Measurements from ENCODE around the gene MRPS17. TPM values are rescaled to one million over a fixed set of nuclear protein-coding genes. Genes with fewer than 3 reads are reported as not detected.

The MRPS17 gene
- total and polyA plus RNA-seq, 2 donors (not counting 3 experiments of a cell fraction or from before 2014, with no cell fraction given), result 11.8 to 19.5 TPM

DNA sequence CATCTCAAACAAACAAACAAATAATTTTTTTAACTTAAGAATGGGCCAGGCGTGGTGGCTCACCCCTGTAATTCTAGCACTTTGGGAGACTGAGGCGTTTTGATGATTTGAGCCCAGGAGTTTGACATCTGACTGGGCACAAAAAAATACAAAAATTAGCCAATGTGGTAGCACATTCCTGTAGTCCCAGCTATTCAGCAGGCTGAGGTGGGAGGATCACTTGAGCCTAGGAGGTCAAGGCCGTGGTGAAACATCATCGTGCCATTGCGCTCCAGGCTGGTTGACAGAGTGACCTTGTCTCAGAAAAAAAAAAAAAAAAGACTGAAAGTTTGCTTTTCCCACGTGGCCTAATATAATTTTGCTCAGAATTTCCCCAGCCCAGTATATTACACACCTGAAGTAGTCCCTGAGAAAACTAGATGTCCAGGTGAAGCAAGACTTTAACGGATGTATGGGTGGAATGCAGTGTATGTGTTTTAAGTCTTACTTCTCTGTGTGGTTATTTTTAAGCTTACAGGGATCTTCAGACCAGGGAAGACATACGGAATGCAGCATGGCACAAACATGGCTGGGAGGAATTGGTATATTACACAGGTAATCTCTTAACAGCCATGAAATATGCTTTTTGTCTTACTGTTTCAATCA lies 45.3 kb downstream of the MRPS17 start:
- H3K4me2 ChIP-seq (ENCODE audit: insufficient read depth, low read length), result no peak overlapping the region
- ChIA-PET CTCF (interaction anchor here (0.6 kb wide), 1 partner anchor 76 kb away, joined by 3 read pairs; no protein-coding TSS in a partner anchor), POLR2A (no interaction called here)
- H3K4me1 ChIP-seq (ENCODE audit: control insufficient read depth, extremely low read depth, insufficient read depth, low read length), result peaks cover 10% of the 10 kb centered on the region
- H3K9me1 ChIP-seq (replicated peaks; ENCODE audit: control insufficient read depth, extremely low read depth, insufficient read depth, low read length), result no peaks in the 10 kb centered on the region
- H3K27ac ChIP-seq (ENCODE audit: insufficient read depth, low read depth, low read length), result no peak overlapping the region
- intact Hi-C loops (cut with micrococcal nuclease) (no loop called here), dilution Hi-C loops (cut with MboI; ENCODE audit: extremely low pct_ligation_motif_present, low sequenced_read_pairs) (no loop called here)
- TF ChIP-seq FOS (IDR thresholded peaks at IDR 0.05; ENCODE audit: borderline replicate concordance, insufficient read depth, low read length) (no peak), POLR2AphosphoS5 (IDR thresholded peaks at IDR 0.05; ENCODE audit: insufficient read depth, low read depth, low read length) (no peak), MYC (IDR thresholded peaks at IDR 0.05; ENCODE audit: low read depth, low read length) (no peak), EZH2 (IDR thresholded peaks at IDR 0.05; ENCODE audit: borderline replicate concordance, low read depth, low read length, severe bottlenecking) (no peak), JUN (IDR thresholded peaks at IDR 0.05; ENCODE audit: borderline replicate concordance, insufficient read depth, insufficient read length, low read depth) (no peak), GATA2 (IDR thresholded peaks at IDR 0.05; ENCODE audit: insufficient read depth, insufficient read length, low read depth, low read length) (no peak), POLR2A (IDR thresholded peaks at IDR 0.05; ENCODE audit: low read depth, low read length) (no peak)
- TF ChIP-seq, protein P1, sequence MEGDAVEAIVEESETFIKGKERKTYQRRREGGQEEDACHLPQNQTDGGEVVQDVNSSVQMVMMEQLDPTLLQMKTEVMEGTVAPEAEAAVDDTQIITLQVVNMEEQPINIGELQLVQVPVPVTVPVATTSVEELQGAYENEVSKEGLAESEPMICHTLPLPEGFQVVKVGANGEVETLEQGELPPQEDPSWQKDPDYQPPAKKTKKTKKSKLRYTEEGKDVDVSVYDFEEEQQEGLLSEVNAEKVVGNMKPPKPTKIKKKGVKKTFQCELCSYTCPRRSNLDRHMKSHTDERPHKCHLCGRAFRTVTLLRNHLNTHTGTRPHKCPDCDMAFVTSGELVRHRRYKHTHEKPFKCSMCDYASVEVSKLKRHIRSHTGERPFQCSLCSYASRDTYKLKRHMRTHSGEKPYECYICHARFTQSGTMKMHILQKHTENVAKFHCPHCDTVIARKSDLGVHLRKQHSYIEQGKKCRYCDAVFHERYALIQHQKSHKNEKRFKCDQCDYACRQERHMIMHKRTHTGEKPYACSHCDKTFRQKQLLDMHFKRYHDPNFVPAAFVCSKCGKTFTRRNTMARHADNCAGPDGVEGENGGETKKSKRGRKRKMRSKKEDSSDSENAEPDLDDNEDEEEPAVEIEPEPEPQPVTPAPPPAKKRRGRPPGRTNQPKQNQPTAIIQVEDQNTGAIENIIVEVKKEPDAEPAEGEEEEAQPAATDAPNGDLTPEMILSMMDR (IDR thresholded peaks at IDR 0.05; ENCODE audit: extremely low read depth in 1 of 2, insufficient read depth in 1 of 2, low read depth in 1 of 2, low read length in 2 of 2), result no peak
- TF ChIP-seq, protein P2, sequence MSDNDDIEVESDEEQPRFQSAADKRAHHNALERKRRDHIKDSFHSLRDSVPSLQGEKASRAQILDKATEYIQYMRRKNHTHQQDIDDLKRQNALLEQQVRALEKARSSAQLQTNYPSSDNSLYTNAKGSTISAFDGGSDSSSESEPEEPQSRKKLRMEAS (IDR thresholded peaks at IDR 0.05; ENCODE audit: insufficient read depth, insufficient read length), result no peak
- H4K20me1 ChIP-seq (replicated peaks; ENCODE audit: control insufficient read depth, extremely low read depth, insufficient read depth, low read length), result no peaks in the 10 kb centered on the region
- FAIRE-seq (no peak), DNase-seq (ENCODE audit: low read depth, low spot score) (no peak)
- H3K9ac ChIP-seq (replicated peaks; ENCODE audit: extremely low read depth, insufficient read depth, low read length), result no peak overlapping the region
- H3K9me3 ChIP-seq (replicated peaks; ENCODE audit: control insufficient read depth, insufficient read depth, low read length), result no peaks in the 10 kb centered on the region
- no TSS peak for BruUV-seq (replicated peaks)
- no peaks in the 10 kb centered on the region for H3K27me3 ChIP-seq (ENCODE audit: control insufficient read depth in 2 of 2, insufficient read depth in 2 of 2, low read length in 2 of 2)
- no peak overlapping the region for H3K4me3 ChIP-seq (replicated peaks in 1 of 3; ENCODE audit: insufficient read depth in 1 of 3, low read depth in 1 of 3, low read length in 3 of 3)
- no peaks in the 10 kb centered on the region for H3K79me2 ChIP-seq (ENCODE audit: control insufficient read depth, insufficient read depth, low read length)
- H2AFZ ChIP-seq (ENCODE audit: low read depth, low read length), result no peak overlapping the region
- H3K36me3 ChIP-seq (ENCODE audit: control insufficient read depth in 2 of 2, extremely low read depth in 1 of 2, insufficient read depth in 2 of 2, low read length in 2 of 2), result peaks cover 0 to 8% of the 10 kb centered on the region in 2 experiments
